Testis (tissue), 2 donors: Measurements from ENCODE around the gene ANKRD63.

Experiments
- POLR2A ChIP-seq: fragments of 450-650 bp; IDR thresholded peaks from one replicate; pipeline ENCODE4 v1.6.1; 2017; ENCODE audit warnings: antibody characterized with exemption, mild to moderate bottlenecking, moderate library complexity
- TF ChIP-seq, protein P1 (sequence below), 3 experiments: fragments of 450-650 bp in 2 of 3; fragments of 200-600 bp in 1 of 3; sonication (generic) in 1 of 3; IDR thresholded peaks; one replicate each; pipeline ENCODE4 v1.5.1; 2016 to 2019; ENCODE audit warnings: antibody characterized with exemption in 3 of 3, mild to moderate bottlenecking in 2 of 3, moderate library complexity in 1 of 3

DNA sequence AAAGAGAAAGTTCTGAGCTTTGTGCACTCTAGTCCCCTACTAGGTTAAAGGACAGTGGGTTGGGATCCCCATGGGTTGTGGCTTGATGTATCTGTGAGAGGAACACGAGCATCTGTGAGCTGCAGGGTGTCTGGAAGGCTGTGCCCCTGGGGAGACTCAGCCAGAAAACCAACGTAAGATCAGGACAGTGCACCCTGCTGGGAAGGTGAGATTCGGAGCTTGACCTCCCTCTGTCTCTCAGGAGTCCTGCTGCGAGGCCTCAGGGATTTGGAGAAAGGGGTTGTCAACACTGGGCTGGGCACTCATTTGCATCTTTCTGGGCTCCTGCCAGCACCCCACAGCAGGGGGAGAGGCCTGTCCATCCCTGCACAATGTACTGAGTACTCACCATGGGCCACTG lies 15.2 kb downstream of the ANKRD63 start:
- no peak for TF ChIP-seq POLR2A
- TF ChIP-seq, protein P1, sequence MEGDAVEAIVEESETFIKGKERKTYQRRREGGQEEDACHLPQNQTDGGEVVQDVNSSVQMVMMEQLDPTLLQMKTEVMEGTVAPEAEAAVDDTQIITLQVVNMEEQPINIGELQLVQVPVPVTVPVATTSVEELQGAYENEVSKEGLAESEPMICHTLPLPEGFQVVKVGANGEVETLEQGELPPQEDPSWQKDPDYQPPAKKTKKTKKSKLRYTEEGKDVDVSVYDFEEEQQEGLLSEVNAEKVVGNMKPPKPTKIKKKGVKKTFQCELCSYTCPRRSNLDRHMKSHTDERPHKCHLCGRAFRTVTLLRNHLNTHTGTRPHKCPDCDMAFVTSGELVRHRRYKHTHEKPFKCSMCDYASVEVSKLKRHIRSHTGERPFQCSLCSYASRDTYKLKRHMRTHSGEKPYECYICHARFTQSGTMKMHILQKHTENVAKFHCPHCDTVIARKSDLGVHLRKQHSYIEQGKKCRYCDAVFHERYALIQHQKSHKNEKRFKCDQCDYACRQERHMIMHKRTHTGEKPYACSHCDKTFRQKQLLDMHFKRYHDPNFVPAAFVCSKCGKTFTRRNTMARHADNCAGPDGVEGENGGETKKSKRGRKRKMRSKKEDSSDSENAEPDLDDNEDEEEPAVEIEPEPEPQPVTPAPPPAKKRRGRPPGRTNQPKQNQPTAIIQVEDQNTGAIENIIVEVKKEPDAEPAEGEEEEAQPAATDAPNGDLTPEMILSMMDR (IDR thresholded peaks at IDR 0.05) = no peak
